ENCODE results near the gene VGLL3. TPM values are rescaled to one million over a fixed set of nuclear protein-coding genes. Genes with fewer than 3 reads are reported as not detected.
A peak's percentile ranks its signal among the peaks of the same experiment; 100 is the strongest.

VGLL3 gene
- total RNA-seq, 4 donors from 2014 or later = 6.2 to 17.8 (median 12.6) TPM

- no peak for TF ChIP-seq EP300 (IDR thresholded peaks at IDR 0.05)
- TF ChIP-seq CTCF (IDR thresholded peaks at IDR 0.05) = no peak
- TF ChIP-seq POLR2AphosphoS5 (IDR thresholded peaks at IDR 0.05) = no peak
- TF ChIP-seq POLR2A (IDR thresholded peaks at IDR 0.05) = no peak
- Histone ChIP-seq H3K4me3 (no peak overlapping the region), H3K27ac (no peak overlapping the region), H3K9me3 (no peaks in the 10 kb centered on the region), H3K36me3 (no peaks in the 10 kb centered on the region), H3K4me1 (peaks cover 10% of the 10 kb centered on the region), H3K27me3 (peaks cover 2% of the 10 kb centered on the region)
- WGBS = 66% methylated on average over 5 of the region's 5 CpGs
- no peak for DNase-seq (ENCODE audit: low spot score in 2 of 2)
Observed at GRCh38 chr3:86995537-86995936, 4.6 kb upstream of the VGLL3 start.

GRCh38 chr3:86993704-86994103, 2.8 kb upstream of the VGLL3 start:
- H3K9me3 ChIP-seq = no peaks in the 10 kb centered on the region
- TF ChIP-seq EP300 (IDR thresholded peaks at IDR 0.05) (no peak), POLR2A (IDR thresholded peaks at IDR 0.05) (no peak)
- H3K27ac ChIP-seq = no peak overlapping the region
- H3K36me3 ChIP-seq = no peaks in the 10 kb centered on the region
- H3K4me3 ChIP-seq = no peak overlapping the region
- WGBS = 54% methylated on average over 7 of the region's 7 CpGs
- H3K27me3 ChIP-seq = peaks cover 11% of the 10 kb centered on the region
- DNase-seq (ENCODE audit: low spot score in 2 of 2) = no peak
- peaks cover 19% of the 10 kb centered on the region for H3K4me1 ChIP-seq

DNA sequence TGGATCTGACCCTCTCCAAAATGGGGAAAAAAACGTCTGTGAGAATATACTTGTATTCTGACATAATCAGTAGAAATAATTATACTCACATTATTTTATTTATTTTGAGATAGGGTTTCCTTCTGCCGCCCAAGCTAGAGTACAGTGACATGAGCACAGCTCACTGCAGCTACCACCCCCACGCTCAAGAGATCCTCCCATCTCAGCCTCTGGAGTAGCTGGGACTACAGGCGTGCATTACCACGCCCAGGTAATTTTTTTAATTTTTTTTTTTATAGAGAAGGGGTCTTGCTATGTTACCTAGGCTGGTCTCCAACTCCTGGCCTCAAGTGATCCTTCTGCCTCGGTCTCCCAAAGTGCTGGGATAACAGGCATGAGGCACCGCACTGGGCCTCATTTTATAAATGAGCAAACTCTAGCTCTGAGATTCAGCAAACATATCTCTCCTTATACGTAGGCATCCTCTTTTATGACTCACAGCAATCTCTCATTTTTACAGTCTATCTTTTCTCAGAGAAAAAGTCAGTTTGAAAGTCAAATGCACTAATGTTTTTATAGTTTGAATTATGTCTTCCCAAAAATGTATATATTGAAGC, 989 bp upstream of the VGLL3 start:
- no peak for TF ChIP-seq POLR2A (IDR thresholded peaks at IDR 0.05)
- no peak for TF ChIP-seq POLR2AphosphoS5 (IDR thresholded peaks at IDR 0.05)
- TF ChIP-seq EP300 (IDR thresholded peaks at IDR 0.05) = no peak
- no peak for TF ChIP-seq CTCF (IDR thresholded peaks at IDR 0.05)
- Histone ChIP-seq H3K4me1 (peaks cover 19% of the 10 kb centered on the region), H3K36me3 (no peaks in the 10 kb centered on the region), H3K27ac (peak overlapping the region; percentile 88), H3K27me3 (peaks cover 11% of the 10 kb centered on the region), H3K4me3 (peak overlapping the region; percentile 70), H3K9me3 (no peaks in the 10 kb centered on the region)
- DNase-seq (ENCODE audit: low spot score in 2 of 2) = no peak
- WGBS = 55% methylated on average over 8 of the region's 8 CpGs

GRCh38 chr3:86991482-86991815, 500 bp upstream of the VGLL3 start:
- Histone ChIP-seq H3K9me3 (no peaks in the 10 kb centered on the region), H3K4me1 (peaks cover 19% of the 10 kb centered on the region), H3K4me3 (peak overlapping the region; percentile 70), H3K36me3 (no peaks in the 10 kb centered on the region), H3K27ac (peak overlapping the region; percentile 88), H3K27me3 (peaks cover 11% of the 10 kb centered on the region)
- TF ChIP-seq EP300 (IDR thresholded peaks at IDR 0.05) (no peak), POLR2AphosphoS5 (IDR thresholded peaks at IDR 0.05) (no peak), POLR2A (IDR thresholded peaks at IDR 0.05) (no peak), CTCF (IDR thresholded peaks at IDR 0.05) (no peak)
- WGBS = 6% methylated on average over 7 of the region's 7 CpGs
- no peak for DNase-seq (ENCODE audit: low spot score in 2 of 2)

DNA sequence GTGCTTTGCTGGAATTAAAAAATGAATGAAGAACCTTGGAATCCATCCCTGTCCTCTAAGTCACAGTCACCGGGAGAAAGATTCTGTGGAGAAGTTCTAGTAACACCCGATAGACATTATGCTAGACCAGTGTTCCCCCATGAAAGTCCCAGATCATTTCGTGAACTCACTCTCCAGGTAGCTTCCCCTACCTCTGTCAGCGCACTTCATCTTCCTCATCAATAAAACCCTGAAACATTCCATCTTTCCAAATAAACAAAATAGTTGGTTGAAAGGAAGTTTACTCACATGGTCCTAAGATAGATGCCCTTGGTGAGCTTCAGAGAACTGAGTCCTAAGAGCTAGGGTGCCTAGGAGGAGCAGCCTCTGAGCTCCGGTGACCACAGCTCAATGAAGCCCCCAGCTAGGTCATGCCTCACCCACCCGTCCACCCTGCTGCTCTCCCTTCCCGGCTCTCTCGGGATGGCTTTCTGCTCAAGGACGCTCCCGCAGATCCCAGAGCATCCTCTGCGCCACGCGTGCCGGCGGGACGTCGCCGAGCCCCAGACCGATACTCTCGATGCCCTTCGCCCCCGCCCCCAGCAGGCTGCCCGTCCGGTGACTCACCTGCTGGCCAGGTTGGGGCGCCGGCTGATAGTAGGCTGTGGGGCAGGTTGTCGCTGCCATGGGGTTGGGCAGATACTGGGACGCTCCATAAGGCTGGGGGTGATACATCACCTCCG, 776 bp downstream of the VGLL3 start:
- no peaks in the 10 kb centered on the region for H3K9me3 ChIP-seq
- no peaks in the 10 kb centered on the region for H3K36me3 ChIP-seq
- DNase-seq (ENCODE audit: low spot score in 2 of 2) = peak in 1 of 2 donors; percentile 71
- TF ChIP-seq POLR2AphosphoS5 (IDR thresholded peaks at IDR 0.05) (no peak), CTCF (IDR thresholded peaks at IDR 0.05) (no peak), POLR2A (IDR thresholded peaks at IDR 0.05) (no peak), EP300 (IDR thresholded peaks at IDR 0.05) (no peak)
- H3K4me3 ChIP-seq = peak overlapping the region; percentile 70
- 13% methylated on average over 6 of the region's 29 CpGs for WGBS
- H3K27me3 ChIP-seq = peaks cover 11% of the 10 kb centered on the region
- H3K4me1 ChIP-seq = peaks cover 19% of the 10 kb centered on the region
- H3K27ac ChIP-seq = peak overlapping the region; percentile 88
